ENCODE data around the gene TSC22D1.

Gene TSC22D1

DNA sequence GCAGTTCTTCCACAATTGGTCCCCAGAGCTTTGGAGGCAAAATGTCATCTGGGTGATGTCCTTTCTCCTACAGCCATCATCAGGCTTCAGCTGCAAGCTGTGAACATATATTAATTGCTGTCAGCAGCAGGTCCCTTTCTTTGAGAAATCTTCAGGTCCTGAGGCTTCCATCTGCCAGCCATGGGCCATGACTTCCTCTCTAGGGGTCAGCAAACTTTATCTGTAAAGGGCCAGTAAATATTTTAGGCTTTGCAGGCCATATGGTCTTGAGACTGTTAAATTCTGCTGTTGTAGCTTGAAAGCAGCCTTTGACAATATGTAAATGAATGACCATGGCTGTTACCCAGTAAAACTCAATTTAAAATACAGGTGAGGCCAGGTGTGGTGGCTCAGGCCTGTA is 175.4 kb downstream of the TSC22D1 start:
- DNase-seq = no peak

DNA sequence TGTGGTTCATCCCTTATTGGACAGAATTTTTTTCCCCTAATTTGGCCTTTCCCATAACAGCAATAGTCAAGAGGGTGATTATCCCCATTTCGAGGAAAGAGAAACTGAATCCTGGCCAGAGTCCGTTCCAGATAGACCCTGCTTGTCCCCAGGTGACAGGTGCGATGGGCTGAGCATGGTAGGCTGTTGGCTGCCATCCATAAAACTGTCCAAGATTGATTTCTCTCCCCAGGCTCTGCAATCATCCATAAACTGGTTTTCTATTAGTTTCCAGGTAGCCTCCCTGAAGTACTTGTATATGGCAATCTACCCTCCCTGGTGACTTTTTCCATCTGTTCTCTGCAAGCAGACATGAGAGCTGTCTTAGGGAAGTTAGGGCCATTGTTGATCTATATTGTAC is 177.1 kb downstream of the TSC22D1 start:
- no peak for DNase-seq

DNA sequence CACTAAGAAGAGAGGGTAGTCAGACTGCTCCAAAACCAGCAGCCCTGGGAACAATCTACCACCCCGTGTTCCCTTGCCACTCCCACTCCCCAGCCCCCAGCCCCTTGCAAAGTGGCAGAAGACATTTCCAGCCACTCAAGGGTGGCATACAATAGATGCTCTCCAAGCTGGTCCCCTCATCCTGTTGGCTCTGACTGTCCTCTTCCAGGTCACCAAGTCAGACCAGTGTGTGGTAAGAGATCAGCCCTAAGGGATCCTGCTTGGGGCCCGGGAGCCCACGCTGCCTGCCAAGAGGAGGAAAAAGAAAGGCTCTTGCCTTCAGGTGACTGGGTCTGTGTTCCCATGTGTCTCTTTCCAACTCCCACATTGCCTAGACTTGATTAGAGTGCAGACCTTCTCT is 177.5 kb downstream of the TSC22D1 start:
- DNase-seq = no peak

DNA sequence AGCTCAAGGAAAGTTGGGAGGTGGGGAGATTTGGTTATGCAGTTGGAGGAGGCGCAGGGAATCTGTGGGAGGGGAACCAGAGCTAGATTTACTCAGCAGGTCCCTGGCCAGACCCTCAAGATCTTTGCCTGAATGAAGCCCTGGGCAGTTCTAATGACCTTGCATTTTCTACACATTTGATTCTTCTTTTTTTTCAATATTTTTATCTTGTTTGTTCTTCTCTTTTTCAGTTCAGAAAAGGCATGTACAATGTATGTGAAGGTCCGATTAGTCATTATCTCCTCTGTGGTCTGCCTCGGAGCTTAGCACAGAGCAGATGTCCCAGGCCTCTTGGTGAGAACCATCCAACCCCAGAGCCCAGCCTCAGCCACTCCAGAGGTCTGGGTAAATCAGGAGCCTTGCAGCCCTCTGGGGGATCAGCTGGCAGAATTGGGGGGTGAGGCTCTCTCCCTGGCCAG is 178.3 kb downstream of the TSC22D1 start:
- no peak for DNase-seq

DNA sequence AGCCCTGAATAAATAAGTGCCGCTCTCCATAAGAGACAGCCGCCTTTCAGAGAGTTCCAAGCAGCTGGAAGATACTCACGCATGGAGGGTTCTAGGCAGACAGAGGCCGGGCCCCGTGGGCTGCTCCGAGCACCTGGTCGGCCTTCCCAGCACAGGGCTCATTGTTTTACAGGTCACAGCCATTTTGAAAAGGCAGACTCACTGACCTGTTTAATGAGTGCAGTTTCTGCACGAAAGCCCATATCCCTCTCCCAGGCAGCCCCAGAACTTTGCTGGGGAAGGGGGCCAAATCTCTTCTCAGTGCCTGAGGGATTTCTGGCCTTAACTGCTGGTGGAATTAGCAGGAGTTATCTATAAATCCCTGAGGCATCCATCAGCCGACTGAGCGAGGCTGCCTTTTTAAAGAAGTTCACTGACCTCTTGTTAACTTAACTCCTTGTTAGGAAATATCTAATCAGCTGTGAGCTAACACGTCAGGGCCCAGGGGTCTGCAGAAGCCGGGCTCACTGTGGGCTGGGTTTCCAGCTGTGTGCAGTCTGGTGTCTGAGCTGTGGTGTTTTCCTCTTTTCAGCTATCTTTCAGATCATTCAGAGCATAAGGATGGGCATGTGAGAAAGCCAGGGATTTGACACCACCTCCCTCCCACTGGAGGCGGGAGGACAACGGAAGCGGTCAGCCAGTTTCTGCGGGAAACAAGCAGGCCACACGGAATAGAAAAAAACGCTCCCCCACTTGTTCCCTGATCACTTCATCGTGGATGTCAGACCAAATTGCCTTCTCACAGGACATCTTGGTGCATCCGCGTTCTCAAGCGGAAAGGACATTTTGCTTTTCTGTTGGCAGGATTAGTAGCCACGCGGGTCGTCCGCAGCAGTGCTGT is 179.2 kb downstream of the TSC22D1 start:
- peak; percentile 61 for DNase-seq

DNA sequence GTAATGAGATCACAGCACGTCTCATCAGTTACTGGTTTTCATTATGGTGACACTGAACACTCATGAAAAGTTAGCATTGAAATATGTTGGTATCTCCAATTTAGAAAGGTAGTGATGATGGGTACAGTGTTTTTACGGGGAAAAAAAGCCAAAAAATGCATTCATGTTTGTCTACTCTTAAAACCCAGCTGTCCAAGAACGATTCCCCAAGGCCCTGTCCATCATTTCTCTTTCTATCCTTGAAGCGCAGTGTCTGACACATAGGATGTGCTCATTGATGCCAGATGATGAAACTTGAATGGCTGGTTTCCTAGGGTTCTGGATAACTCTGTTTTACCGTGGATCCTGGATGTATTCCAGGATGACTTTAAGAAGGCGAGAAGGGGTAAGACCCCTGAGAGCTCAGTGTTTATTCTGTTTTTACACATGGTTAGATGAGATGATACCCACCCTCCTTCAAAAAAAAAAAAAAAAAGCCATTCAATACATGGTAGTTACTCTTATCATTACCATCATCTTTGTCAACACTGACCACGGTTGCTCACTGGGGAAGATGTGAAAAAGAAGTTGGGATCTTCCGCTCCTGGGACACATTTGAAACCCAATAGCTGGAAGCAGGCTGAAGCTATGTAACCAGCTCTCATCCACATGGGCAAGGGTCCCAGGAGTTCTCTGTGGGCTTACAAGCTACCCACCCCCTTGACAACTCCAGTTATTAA is 180.0 kb downstream of the TSC22D1 start:
- no peak for DNase-seq

DNA sequence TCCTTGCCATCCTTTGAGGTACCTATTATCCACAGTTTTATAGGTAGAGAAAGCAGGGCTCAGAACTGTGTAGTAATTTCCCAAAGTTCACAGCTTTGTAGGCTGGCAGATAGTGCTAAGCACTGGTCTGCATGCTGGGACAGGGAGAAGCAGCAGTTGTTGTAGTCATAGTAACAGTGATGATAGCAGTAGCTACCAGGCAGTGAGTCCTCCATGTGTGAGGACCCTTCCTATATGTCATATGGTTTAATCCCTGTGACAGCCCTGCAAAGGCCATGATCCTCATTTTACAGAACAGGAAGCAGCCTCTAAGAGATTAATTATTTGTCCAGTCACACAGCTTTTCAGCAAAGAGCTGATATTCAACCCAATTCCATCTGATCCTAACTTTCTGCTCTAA is 181.5 kb downstream of the TSC22D1 start:
- no peak for DNase-seq

DNA sequence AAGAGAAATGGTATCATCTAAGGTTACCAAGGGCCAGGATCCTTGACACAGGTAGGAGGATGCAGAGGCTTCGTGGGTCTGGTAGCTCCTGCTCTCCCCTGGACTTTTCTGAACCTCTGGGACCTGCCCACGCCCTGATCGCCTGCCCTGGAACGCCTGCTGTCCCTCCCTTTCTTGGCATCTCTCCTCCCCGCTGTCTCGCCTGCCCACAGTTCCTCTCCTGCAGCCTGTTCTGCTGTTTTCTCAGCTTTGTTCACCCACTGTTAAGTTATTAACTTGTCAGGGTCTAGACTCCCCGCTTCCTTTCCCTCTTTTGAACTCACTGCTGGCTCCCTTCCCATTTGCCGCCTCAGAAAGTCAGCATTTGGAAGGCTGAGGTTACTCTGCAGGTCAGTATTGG is 182.7 kb downstream of the TSC22D1 start:
- peak; percentile 51 for DNase-seq

DNA sequence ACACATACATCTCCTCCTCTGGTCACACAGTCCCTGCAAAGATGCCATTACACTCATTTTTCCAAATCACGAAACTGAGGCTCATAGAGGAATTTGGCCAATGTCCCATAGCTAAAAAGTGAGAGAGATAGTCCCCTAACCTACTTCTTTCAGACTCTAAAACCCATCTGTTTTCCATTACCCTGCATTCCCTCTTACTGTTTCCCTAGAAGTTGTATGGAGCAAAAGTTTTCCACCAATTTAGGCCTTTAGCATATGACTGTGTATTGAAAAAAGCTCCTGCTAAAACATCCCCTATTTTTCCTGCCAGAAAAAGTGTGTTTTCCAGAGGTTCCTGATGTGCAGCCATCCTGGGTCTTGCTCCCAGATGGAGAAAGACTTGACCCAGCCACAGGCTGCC is 186.3 kb downstream of the TSC22D1 start:
- DNase-seq = no peak

DNA sequence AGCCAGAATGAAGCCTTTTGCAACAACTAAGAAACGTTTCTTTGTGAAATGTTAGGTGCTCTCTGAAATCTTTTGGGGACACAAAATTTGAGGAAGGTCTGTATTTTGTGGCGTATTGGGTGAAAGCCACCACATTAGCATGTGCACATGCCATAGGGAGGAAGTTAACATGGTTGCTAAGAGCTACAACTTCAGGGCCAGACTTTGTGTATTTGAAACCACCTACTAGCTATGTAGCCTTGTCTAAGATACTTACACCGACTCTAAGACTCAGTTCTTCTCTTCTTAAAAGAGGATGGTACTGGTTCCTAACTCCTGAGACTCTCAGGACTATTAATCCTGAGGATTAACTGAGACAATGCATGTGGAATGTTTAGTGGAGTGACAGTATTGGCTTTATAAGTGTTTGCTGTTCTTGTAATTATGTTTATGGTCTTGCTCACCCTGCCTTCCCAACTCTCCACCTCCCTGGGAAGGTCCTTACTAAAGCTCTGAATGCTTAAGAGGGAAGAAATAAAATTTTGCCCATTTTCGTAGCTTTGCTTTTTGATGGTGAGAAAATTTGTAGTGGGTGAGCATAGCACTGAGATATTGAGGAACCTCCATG is 187.0 kb downstream of the TSC22D1 start:
- DNase-seq = no peak

DNA sequence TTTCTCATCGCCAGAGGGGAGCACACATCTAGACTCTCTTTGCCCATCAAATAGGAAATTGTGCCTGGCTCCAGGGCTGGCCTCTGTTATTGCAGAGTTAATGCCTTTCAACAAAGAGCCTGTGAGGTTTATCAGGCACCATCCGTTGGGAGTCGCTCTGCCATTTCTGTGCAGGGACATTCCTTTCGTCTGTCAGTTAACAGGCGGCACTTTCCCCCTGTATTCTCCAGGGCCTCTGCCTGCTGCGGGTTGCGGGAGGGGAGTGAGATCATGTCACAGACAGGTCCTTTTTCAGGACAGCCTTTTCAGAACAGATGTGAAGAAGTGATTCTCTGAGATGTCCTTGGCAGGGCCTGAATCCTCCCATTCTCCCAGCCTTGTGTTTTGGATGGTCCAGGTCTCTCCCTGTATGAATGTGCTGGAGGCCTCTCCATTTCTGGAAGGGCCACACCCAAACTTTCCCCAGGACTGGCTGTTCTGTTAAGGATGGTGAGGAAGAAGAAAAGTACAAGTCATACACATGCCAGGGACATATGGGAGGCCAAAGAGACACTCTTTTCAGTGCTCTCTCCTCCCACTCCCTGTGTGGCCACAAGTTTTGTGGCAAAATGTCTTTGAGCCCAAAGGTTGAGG is 187.6 kb downstream of the TSC22D1 start:
- DNase-seq = no peak

DNA sequence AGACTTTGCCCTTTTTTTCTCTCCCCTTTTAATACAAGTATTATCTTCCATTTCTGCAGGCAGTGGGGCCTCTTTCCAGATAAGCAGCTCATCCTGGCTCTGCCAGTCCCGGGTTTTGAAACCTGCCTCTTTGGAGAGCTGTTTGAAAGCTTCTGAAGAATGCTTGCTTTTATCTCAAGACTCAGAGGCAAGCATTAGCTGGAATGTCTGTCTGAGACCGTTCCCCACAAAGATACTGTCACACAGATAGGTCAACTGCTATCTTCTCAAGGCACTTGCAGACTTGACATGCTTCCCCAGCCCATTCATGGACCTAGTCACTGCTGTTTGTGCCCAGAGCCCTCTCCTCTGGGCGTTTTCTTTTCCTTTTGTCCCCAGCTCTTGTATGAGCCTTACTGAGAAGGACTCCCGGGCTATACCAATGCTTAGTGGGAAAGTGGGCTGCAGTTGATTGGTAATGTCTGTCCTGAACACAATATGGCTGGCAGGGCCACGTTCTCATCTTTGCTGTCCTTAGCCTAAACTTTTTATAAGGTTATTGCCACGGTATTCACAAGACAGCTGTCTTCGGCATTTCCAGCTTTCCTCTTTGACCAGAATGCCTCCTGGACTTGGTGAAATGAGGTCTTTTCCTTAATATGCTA is 189.1 kb downstream of the TSC22D1 start:
- no peak for DNase-seq

DNA sequence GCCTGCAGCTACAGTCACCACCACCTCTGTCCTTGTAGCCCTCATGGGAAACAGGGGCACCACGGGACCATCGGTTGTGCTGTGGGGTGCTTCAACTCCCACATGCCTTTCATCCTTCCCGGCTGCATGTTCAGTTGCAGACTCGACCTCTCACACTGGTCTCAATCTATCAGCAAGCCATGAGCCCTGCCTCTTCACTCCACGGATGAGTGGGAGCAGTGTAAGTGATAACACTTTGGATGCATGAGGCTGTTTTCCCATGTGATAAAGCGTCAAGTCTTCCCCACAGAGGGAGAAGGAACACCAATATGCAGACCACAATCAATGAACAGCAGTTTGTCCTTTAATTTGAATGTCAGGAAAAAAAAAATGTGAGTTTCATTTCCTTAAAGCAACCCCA is 190.3 kb downstream of the TSC22D1 start:
- DNase-seq = no peak

DNA sequence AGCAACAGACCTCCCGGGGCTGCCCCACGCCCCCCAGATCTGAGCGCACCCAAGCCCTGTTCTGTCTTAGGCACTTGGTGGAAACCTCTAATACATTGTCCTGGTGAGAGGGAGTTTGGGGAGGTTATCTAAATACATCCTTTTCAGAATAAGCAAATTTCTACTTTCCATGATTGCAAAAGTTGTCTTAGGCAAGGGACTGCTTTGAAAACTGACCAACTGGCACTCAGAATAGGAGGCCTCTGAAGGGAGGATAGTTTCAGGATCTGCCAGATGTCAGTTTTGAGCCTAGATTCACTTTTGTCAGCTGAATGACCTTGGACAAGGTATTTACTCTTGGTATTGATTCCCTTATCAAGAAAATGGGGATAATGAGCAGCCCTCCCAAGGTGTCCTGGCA is 190.7 kb downstream of the TSC22D1 start:
- no peak for DNase-seq

DNA sequence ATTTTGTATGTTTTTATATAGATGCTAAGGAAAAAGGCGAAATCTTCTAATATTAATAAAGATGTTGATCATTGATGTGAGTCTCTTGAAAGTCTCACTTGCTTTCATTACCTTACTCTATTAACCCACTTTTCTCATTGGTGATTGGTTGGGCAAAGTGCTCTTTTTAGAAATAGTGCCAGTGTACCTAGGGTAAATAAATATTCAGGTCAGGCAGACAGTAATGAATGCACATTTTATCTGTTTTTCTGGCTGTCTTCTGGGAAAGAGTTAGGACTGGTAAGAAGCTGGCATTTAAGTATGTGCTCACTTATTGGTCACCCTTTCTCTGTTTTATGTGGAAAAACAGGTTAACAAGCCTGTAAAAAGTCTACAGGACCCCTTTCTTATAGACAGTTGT is 191.4 kb downstream of the TSC22D1 start:
- DNase-seq = no peak

DNA sequence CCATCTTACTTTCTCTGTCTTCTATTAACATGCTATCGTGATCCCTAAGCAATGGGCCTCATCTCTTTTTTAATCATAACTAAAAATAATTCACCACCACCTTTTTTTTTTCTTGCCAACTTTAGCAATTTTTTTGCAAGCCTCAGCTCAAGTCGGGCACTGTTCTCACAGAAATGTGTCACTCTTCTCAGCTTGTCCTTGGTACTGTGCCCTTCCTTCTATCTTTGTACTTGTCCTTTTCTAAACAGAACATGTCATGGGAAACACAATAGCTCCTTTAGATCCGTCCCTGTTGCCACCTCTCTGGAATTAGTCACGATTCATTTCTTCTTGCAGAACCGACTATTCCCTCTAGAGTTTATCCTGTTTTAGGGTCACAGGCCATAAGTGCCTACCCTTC is 192.2 kb downstream of the TSC22D1 start:
- no peak for DNase-seq

DNA sequence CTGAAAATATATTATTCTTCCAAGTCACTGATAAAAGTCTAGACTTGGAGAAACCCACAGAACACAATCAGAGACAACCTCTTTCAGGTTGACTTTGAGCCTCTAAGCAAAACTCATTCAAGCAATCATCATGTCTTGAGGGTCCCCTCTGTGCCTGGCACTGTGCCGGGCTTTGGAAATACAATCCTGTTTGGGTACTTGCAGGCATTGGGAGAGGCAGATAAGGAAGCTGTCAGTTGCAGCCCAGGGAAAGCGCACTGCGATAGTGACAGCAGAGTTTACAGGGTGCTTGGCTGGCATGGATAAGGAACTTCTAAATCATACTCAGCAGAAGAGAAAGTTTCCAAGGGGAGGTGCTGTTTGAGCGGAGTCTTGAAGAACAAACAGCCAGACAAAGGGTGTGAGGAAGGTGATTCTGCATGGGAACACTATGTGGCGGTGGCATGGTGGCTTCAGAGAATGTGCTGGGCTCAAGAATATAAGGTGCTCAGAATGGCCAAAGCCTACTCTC is 193.4 kb downstream of the TSC22D1 start:
- no peak for DNase-seq
